IMR-90 (cell line): ENCODE measurements around the gene POLR3GL. TPM values are rescaled to one million over a fixed set of nuclear protein-coding genes. Genes with fewer than 3 reads are reported as not detected.

Experiments used
- ATAC-seq: fragments of 200-7000 bp; cut with Tn5 transposase; 2 replicates; pipeline ENCODE4 v1.9.1; 2020; ENCODE audit warnings: low read depth, mild to moderate bottlenecking, moderate library complexity
- BruUV-seq: library from RNA; stranded (reverse); fragments of 400-500 nt; replicated peaks from 2 replicates; lab custom pipeline; 2021; lab: Mats Ljungman, UMichigan
- CTCF ChIA-PET: fragments of 300-600 bp; formaldehyde crosslinking; extraction: SDS; loops from one replicate; lab custom pipeline; 2021; ENCODE audit warnings: antibody characterized with exemption; lab: Yijun Ruan, JAX
- POLR2A ChIA-PET: fragments of 300-600 bp; sonication (Branson Sonifier 250); formaldehyde crosslinking; loops from one replicate; lab custom pipeline; 2022; ENCODE audit warnings: antibody characterized with exemption; ENCODE audit not compliant: unreplicated experiment; lab: Charles Lee
- DNase-seq: peaks from one replicate; pipeline ENCODE4 v3.0.0; 2013
- H2AFZ ChIP-seq: replicated peaks from 2 replicates; pipeline ENCODE3; 2013; ENCODE audit warnings: low read length, mild to moderate bottlenecking; ENCODE audit not compliant: poor library complexity
- H2AK5ac ChIP-seq: 2 replicates; pipeline ENCODE4 v1.6.1; 2013; ENCODE audit warnings: low read depth, low read length, inconsistent platforms
- H2AK9ac ChIP-seq: replicated peaks from 2 replicates; pipeline ENCODE3; 2013; ENCODE audit warnings: mild to moderate bottlenecking, low read depth, low read length, moderate library complexity; ENCODE audit not compliant: poor library complexity
- H2BK120ac ChIP-seq: 2 replicates; pipeline ENCODE4 v1.6.1; 2013; ENCODE audit warnings: low read depth, low read length, inconsistent platforms
- H2BK15ac ChIP-seq: 3 replicates; pipeline ENCODE4 v1.6.1; 2013; ENCODE audit warnings: low read depth, low read length, inconsistent platforms
- H2BK20ac ChIP-seq: 2 replicates; pipeline ENCODE4 v1.6.1; 2013; ENCODE audit warnings: low read depth, mild to moderate bottlenecking, inconsistent platforms, low read length, moderate library complexity
- H2BK5ac ChIP-seq: 2 replicates; pipeline ENCODE4 v1.6.1; 2013; ENCODE audit warnings: mild to moderate bottlenecking, low read depth, low read length, inconsistent platforms; ENCODE audit not compliant: poor library complexity, severe bottlenecking
- H3K14ac ChIP-seq: replicated peaks from 2 replicates; pipeline ENCODE4 v1.6.1; 2013; ENCODE audit warnings: low read depth, low read length, inconsistent platforms
- H3K18ac ChIP-seq: 2 replicates; pipeline ENCODE4 v1.6.1; 2013; ENCODE audit warnings: low read depth, low read length, control low read depth
- H3K23ac ChIP-seq: 2 replicates; pipeline ENCODE4 v1.6.1; 2013; ENCODE audit warnings: low read depth, low read length, inconsistent platforms
- H3K27ac ChIP-seq: 2 replicates; pipeline ENCODE4 v1.5.1; 2013; ENCODE audit warnings: mild to moderate bottlenecking, control low read depth, low read length; ENCODE audit not compliant: insufficient read depth
- H3K27me3 ChIP-seq: 2 replicates; pipeline ENCODE4 v1.6.1; 2013; ENCODE audit warnings: low read length; ENCODE audit not compliant: control insufficient read depth, insufficient read depth
- H3K36me3 ChIP-seq: 2 replicates; pipeline ENCODE4 v1.6.1; 2013; ENCODE audit warnings: low read length, mixed read lengths; ENCODE audit not compliant: control insufficient read depth, insufficient read depth
- H3K4ac ChIP-seq: 2 replicates; pipeline ENCODE4 v1.6.1; 2013; ENCODE audit warnings: low read depth, low read length, inconsistent platforms
- H3K4me1 ChIP-seq: 2 replicates; pipeline ENCODE4 v1.6.1; 2013; ENCODE audit warnings: low read length, mixed read lengths; ENCODE audit not compliant: control insufficient read depth, insufficient read depth
- H3K4me2 ChIP-seq: 2 replicates; pipeline ENCODE4 v1.6.1; 2013; ENCODE audit warnings: low read depth, mild to moderate bottlenecking, control low read depth, low read length, moderate library complexity
- H3K4me3 ChIP-seq: 2 replicates; pipeline ENCODE4 v1.5.1; 2013; ENCODE audit warnings: low read depth, mild to moderate bottlenecking, control low read depth, low read length, moderate library complexity; ENCODE audit not compliant: insufficient read depth
- H3K56ac ChIP-seq: 2 replicates; pipeline ENCODE4 v1.6.1; 2013; ENCODE audit warnings: low read length, inconsistent platforms; ENCODE audit not compliant: insufficient read depth; ENCODE audit errors: extremely low read depth
- H3K79me1 ChIP-seq, 2 experiments: 2 replicates each; pipeline ENCODE4 v1.6.1; 2013; ENCODE audit warnings: low read length in 2 of 2, inconsistent platforms in 1 of 2, low read depth in 1 of 2
- H3K9ac ChIP-seq: 2 replicates; pipeline ENCODE4 v1.6.1; 2013; ENCODE audit warnings: low read depth, low read length, control low read depth
- H3K9me1 ChIP-seq: 2 replicates; pipeline ENCODE4 v1.6.1; 2013; ENCODE audit warnings: low read length, inconsistent platforms; ENCODE audit not compliant: insufficient read depth
- H3K9me3 ChIP-seq: 2 replicates; pipeline ENCODE4 v1.6.1; 2013; ENCODE audit warnings: low read length; ENCODE audit not compliant: control insufficient read depth, insufficient read depth
- H4K20me1 ChIP-seq: 2 replicates; pipeline ENCODE4 v1.6.1; 2013; ENCODE audit warnings: low read length, inconsistent platforms; ENCODE audit not compliant: insufficient read depth
- H4K5ac ChIP-seq: 2 replicates; pipeline ENCODE4 v1.6.1; 2013; ENCODE audit warnings: mild to moderate bottlenecking, low read depth, low read length, control low read depth
- H4K8ac ChIP-seq, 2 experiments: 2 replicates each; pipeline ENCODE4 v1.6.1; 2013; ENCODE audit warnings: low read depth in 2 of 2, low read length in 2 of 2, control low read depth in 1 of 2, inconsistent platforms in 1 of 2
- H4K91ac ChIP-seq: 2 replicates; pipeline ENCODE4 v1.6.1; 2013; ENCODE audit warnings: low read depth, low read length, inconsistent platforms; ENCODE audit not compliant: insufficient read depth
- CEBPB ChIP-seq: IDR thresholded peaks from 2 replicates; pipeline ENCODE4 v1.6.1; 2012; ENCODE audit warnings: low read depth, low read length, improper control_type of control experiment
- CHD1 ChIP-seq: IDR thresholded peaks from 2 replicates; pipeline ENCODE4 v1.6.1; 2012; ENCODE audit warnings: low read depth, low read length, improper control_type of control experiment
- CTCF ChIP-seq: conservative IDR thresholded peaks from 2 replicates; pipeline ENCODE4 v1.5.1; 2012; ENCODE audit warnings: mild to moderate bottlenecking, low read depth, low read length, improper control_type of control experiment
- ELK1 ChIP-seq: fragments of 150-350 bp; IDR thresholded peaks from 2 replicates; pipeline ENCODE4 v1.6.1; 2016; ENCODE audit warnings: low read depth, mild to moderate bottlenecking, low read length, moderate library complexity, borderline replicate concordance
- FOS ChIP-seq: fragments of 150-350 bp; IDR thresholded peaks from 2 replicates; pipeline ENCODE4 v1.6.1; 2016; ENCODE audit warnings: low read depth, low read length
- MAFK ChIP-seq: IDR thresholded peaks from 2 replicates; pipeline ENCODE4 v1.6.1; 2012; ENCODE audit warnings: low read depth, low read length, improper control_type of control experiment
- MAZ ChIP-seq: IDR thresholded peaks from 2 replicates; pipeline ENCODE4 v1.6.1; 2012; ENCODE audit warnings: low read depth, mild to moderate bottlenecking, low read length, improper control_type of control experiment, moderate library complexity, borderline replicate concordance
- MXI1 ChIP-seq: IDR thresholded peaks from 2 replicates; pipeline ENCODE4 v1.6.1; 2012; ENCODE audit warnings: low read depth, mild to moderate bottlenecking, low read length, moderate library complexity, borderline replicate concordance
- RFX5 ChIP-seq: IDR thresholded peaks from 2 replicates; pipeline ENCODE4 v1.8.0; 2012; ENCODE audit warnings: low read depth, mild to moderate bottlenecking, low read length, moderate library complexity
- SMC3 ChIP-seq: fragments of 150-350 bp; IDR thresholded peaks from 2 replicates; pipeline ENCODE4 v1.6.1; 2016; ENCODE audit warnings: low read depth, mild to moderate bottlenecking, antibody characterized with exemption, low read length, moderate library complexity
- WGBS, 2 experiments: methylation state at CpG; one replicate each; pipeline versions ENCODE4 v1.1.5 to v1.1.7; 2013; ENCODE audit warnings: missing lambda C conversion rate in 2 of 2; ENCODE audit not compliant: insufficient read length in 1 of 2; ENCODE audit errors: extremely low coverage in 2 of 2; 5-methylcytosine and 5-hydroxymethylcytosine counted together
- dilution Hi-C: fragments of 300-500 bp; cut with HindIII; formaldehyde crosslinking; loops from one replicate; pipeline ENCODE4 v1.14.3; 2018; ENCODE audit warnings: low sequenced_read_pairs; ENCODE audit not compliant: unreplicated experiment
- in situ Hi-C: fragments of 300-500 bp; cut with MboI; formaldehyde crosslinking; loops from 3 replicates; pipeline ENCODE4 v1.14.3; 2019; ENCODE audit warnings: low sequenced_read_pairs, inconsistent platforms, mixed read lengths
- intact Hi-C: fragments of 100-400 bp; cut with micrococcal nuclease; formaldehyde crosslinking; loops from 2 replicates; pipeline ENCODE4 v1.10.0; 2022
- polyA plus RNA-seq, 3 experiments: library from polyadenylated mRNA; depleted of rRNA; stranded (reverse); fragments of >200 nt; gene quantifications; 2 replicates each; pipeline ENCODE4 v1.2.3, GENCODE V29; 2012; ENCODE audit warnings: low replicate concordance in 1 of 3
- total RNA-seq: library from RNA; depleted of rRNA; stranded (reverse); fragments of >200 nt; gene quantifications from 2 replicates; pipeline ENCODE4 v1.2.3, GENCODE V29; 2012
- TF ChIP-seq, protein P1 (sequence below): fragments of 150-350 bp; IDR thresholded peaks from 2 replicates; pipeline ENCODE4 v1.6.1; 2017; ENCODE audit warnings: mild to moderate bottlenecking, antibody characterized with exemption, low read length, low read depth

Gene POLR3GL
- total and polyA plus RNA-seq, 2 of the 4 experiments (the other 2 are of a cell fraction) = 7.9 to 16.3 TPM

DNA sequence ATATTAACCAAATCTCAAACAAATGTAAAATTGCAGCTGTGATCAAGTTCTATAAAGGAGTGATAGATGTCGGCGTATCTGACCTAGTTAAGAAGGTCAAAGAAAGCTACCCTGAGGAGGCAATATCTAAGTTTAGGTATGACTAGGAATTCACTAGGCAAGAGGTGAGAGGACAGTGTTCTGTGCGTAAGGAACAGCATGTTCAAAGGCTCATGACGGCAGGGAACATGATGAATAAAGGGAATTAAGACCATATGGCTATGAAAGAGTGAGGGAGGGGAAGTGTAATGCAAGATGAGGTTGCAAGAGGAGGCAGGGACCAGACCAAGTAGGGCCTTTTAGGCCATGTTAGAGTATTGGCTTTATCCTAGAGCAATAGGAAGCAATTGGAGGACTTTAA is 15.3 kb upstream of the POLR3GL start:
- 94% methylated on average over 2 of the region's 4 CpGs; no CpG with 5 or more reads in 1 of the 2 experiments for WGBS, 2 experiments
- peaks cover 27 to 64% of the 10 kb centered on the region in 2 experiments for H3K79me1 ChIP-seq
- no peak overlapping the region for H3K4me3 ChIP-seq
- no peak overlapping the region for H2BK20ac ChIP-seq
- ATAC-seq (no peak), DNase-seq (no peak)
- dilution Hi-C loops (no loop called here), intact Hi-C loops (no loop called here), in situ Hi-C loops (no loop called here)
- no peaks in the 10 kb centered on the region for H3K4me1 ChIP-seq
- no peak overlapping the region for H3K4me2 ChIP-seq
- H3K4ac ChIP-seq = no peak overlapping the region
- H3K56ac ChIP-seq = no peak overlapping the region
- H2AK9ac ChIP-seq = no peak overlapping the region
- H2BK120ac ChIP-seq = no peak overlapping the region
- CTCF ChIA-PET = no interaction called here
- no peaks in the 10 kb centered on the region for H3K27me3 ChIP-seq
- H3K36me3 ChIP-seq = peaks cover 14% of the 10 kb centered on the region
- H4K91ac ChIP-seq = no peak overlapping the region
- POLR2A ChIA-PET = no interaction called here
- no peak overlapping the region for H2BK15ac ChIP-seq
- TF ChIP-seq MXI1 (no peak), MAZ (no peak), SMC3 (no peak), CTCF (no peak), CEBPB (no peak), FOS (no peak), CHD1 (no peak), ELK1 (no peak), MAFK (no peak), RFX5 (no peak)
- TF ChIP-seq, protein P1, sequence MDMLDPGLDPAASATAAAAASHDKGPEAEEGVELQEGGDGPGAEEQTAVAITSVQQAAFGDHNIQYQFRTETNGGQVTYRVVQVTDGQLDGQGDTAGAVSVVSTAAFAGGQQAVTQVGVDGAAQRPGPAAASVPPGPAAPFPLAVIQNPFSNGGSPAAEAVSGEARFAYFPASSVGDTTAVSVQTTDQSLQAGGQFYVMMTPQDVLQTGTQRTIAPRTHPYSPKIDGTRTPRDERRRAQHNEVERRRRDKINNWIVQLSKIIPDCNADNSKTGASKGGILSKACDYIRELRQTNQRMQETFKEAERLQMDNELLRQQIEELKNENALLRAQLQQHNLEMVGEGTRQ = no peak
- no peak overlapping the region for H3K18ac ChIP-seq
- H2AK5ac ChIP-seq = no peak overlapping the region
- H3K27ac ChIP-seq = no peak overlapping the region
- no TSS peak for BruUV-seq
- no peak overlapping the region for H3K14ac ChIP-seq
- H3K9me1 ChIP-seq = peaks cover 7% of the 10 kb centered on the region
- no peak overlapping the region for H2AFZ ChIP-seq
- no peak overlapping the region for H2BK5ac ChIP-seq
- H4K5ac ChIP-seq = no peak overlapping the region
- H4K20me1 ChIP-seq = peaks cover 9% of the 10 kb centered on the region; the same call in 1 of the 2 replicates
- no peak overlapping the region for H3K23ac ChIP-seq
- no peaks in the 10 kb centered on the region for H3K9me3 ChIP-seq
- no peak overlapping the region for H4K8ac ChIP-seq
- H3K9ac ChIP-seq = no peak overlapping the region
